NCI-H774 (cell line): ENCODE results near the gene AP1S3.

Experiments
- DNase-seq: peaks from one replicate; lab custom pipeline; 2025; lab: John Stamatoyannopoulos, UW

AP1S3 gene

GRCh38 chr2:223724861-223725260, 112.5 kb downstream of the AP1S3 start:
- DNase-seq: no peak

DNA sequence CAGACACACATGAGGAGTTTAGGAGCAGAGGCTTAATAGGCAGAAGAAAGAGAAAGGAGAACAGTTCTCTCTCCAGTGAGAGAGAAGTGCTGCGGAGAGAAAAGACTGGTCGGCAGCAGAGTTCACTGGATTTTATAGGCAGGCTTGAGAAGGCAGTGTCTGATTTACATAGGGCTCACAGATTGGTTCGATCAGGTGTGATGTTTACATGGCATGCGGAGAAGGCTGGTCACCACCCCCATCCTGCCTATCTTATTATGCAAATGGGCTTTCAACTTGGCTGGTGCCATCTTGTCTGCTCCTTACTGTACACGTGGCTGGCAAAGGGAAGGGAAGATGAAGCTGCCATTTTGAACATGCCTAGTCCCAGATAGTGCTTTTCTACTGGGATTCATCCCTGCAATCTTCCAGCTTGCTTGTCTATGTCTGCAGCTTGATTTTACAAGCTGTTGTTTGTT, 113.4 kb downstream of the AP1S3 start:
- no peak for DNase-seq

- no peak for DNase-seq
Observed at GRCh38 chr2:223722226-223722625, 115.2 kb downstream of the AP1S3 start.

- no peak for DNase-seq
Observed at GRCh38 chr2:223721746-223722145, 115.6 kb downstream of the AP1S3 start.

GRCh38 chr2:223720367-223720766, 117.0 kb downstream of the AP1S3 start:
- no peak for DNase-seq

DNA sequence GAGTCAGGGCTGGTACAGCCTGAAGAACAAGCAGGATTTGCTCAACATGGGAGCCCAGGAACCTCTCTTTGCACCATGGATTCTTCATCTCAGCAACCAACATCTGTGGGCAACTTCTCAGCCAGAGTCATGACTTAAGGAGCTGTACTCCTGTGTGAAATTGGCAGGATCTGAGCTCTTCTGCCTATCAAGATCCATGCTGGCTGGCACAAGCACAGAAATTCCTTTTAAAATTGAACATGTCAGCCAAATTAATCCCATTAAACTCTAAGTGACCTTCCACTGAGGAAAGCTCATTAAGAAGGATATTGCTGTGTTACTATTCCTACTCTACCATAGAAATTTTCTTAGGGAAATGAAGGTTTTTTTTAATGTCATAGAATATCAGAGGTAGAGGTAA, 124.7 kb downstream of the AP1S3 start:
- DNase-seq: no peak

DNA sequence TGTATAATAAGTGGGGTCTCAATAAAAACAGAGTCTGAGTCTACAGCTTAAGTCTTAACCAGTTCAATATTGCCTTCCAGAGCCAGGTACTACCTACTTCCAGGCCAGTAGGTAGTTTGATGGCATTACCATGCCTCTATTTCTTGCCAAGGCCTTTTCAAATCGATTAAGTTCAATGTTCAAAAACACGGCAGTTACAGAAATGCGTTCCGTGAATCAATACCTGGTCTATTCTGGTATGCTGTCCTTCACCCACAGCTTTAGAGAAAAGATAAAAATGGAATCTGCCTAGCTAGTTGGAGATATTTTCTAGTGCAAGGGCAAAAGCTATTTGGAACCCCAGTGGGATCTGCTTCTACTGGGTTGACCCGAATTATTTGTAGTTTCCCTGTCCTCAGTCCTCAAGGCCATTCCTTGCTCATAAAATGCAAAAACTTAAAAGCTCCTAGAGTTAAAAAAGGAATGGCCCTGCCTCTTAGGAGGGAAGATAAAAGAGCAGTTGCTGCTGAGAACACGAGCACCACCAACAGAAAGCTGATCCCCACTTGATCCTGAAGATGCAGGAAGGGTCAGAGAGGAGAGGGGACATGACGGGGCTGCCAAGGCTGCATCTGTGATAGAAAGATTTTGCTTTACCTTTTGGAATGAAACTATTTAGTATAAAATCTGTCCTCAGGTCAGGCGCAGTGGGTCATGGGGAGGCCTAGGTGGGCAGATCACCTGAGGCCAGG, 125.6 kb downstream of the AP1S3 start:
- no peak for DNase-seq
